Ramos (cell line): ENCODE measurements around the gene OPN4.

Source experiments
- in situ Hi-C: fragments of 300-500 bp; cut with MboI; formaldehyde crosslinking; loops from one replicate; pipeline ENCODE4 v1.14.3; 2022; ENCODE audit warnings: low sequenced_read_pairs; ENCODE audit not compliant: unreplicated experiment

Gene OPN4

GRCh38 chr10:86693721-86694369 is 39.5 kb downstream of the OPN4 start:
- in situ Hi-C loops = loop anchor here (10.0 kb wide), 1 partner anchor 201 kb away; no protein-coding TSS in a partner anchor

DNA sequence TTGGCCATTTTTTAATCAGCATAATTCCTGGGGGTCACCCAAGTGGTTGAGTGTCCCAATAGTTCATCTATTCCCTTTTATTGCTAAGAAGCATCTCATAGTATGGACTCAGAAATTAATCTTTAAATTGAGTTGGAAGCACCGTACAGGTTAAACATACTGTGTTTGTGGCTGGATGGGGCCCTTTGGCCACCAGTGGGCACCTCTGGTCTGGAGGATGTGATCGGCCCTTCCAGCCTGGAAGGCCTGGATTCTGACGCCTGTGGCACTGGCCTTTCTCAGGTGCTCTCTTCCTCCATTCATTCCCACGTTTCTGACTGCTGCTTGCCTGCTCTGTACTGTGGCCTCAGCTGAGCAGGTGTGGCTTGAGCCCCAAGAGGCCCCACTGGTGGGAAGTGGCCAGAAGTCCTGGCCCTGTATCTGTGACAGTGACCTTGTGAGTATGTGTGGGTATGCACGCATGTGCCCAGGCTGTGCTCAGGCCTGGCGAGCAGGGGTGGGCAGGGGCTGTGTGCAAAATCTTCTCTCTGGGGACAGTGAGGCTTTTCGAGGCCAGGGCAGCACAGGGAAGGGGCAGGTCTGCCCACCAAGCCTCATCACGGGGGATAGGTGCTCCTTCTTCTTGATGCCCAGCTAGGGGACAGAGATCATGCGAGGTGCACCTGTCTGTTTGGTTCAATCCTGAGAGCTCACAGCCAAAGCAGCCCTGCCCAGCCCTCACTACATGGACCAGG is 44.0 kb downstream of the OPN4 start:
- in situ Hi-C loops = loop anchor here (10.0 kb wide), 1 partner anchor 196 kb away; no protein-coding TSS in a partner anchor

DNA sequence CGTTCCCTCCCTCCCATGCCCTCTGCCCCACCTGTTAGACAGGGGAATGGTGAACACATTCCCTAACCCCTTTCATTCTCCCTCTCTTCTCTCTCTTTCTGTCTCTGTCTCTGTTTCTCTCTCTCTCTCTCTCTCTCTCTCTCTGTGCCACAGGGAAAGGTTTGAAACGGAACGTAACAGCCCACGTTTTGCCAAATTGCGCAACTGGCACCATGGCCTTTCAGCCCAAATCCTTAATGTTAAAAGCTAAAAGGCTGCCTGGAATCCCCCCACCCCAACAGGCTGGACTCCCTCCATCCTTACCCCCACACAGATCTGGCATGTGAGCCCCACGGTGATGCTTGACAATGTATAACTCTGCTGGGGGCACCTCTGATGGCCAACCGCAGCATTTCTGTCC is 44.8 kb downstream of the OPN4 start:
- in situ Hi-C loops = loop anchor here (10.0 kb wide), 1 partner anchor 196 kb away; no protein-coding TSS in a partner anchor

- in situ Hi-C loops = loop anchor here (10.0 kb wide), 1 partner anchor 195 kb away; no protein-coding TSS in a partner anchor
Observed at GRCh38 chr10:86699541-86699940, 45.2 kb downstream of the OPN4 start.

- in situ Hi-C loops = loop anchor here (10.0 kb wide), 1 partner anchor 195 kb away; no protein-coding TSS in a partner anchor
Observed at GRCh38 chr10:86699991-86700840, 45.9 kb downstream of the OPN4 start.

DNA sequence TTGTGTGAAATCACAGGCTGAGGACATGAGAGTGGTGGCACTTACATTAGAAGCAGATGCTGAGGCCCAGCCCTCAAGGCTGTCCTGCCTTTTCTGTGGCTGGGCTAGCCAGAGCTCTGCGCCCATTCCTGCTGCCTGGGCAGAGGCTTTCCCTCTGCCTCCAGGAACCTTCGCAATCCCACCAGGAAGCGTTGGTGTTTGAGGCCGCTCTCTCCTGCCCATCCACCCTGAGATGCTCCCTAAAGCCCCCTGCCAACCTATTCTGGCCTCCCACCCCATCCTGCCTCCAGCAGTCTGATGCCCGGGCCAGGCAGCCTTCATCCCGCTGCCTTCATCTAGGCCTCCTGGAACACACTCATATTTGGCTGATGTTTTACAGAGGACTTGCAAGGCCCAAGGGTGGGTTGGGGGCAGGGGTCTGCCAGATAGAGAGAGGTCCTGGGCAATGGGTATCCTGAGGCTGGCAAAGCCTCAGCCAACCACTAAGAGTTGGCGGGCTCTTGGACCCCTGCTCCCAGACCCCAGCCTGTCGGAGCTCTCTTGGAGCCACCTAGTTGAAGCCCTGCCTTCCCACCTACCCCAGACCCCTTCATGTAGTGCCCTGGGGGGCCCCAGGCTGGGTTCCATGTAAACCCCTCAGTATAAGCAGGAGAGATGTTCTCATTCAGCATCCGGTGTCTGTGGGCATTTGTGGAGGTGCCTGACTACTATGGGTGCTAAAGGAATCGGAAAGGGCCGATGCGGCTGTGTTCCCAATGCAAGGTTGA is 46.7 kb downstream of the OPN4 start:
- in situ Hi-C loops = no loop called here

DNA sequence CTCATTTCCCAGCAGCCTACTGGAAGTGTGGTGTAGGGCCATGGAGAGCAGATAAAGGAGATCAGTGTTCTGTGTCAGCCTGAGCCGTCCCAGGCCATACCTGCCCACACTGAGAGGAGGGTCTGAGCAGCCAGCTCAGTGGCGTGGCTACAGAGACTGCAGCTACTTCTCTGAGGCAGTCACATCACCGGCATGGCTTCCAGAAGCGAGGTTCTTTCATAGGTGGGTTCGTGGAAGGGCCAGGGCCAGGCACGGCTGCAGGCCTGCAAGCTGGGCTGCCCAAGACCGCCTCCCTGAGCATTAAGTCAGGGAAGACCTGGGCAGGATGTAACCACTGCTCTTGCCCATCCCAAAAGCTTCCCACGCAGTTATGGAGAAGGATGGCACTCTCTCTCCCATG is 48.8 kb downstream of the OPN4 start:
- in situ Hi-C loops = no loop called here

DNA sequence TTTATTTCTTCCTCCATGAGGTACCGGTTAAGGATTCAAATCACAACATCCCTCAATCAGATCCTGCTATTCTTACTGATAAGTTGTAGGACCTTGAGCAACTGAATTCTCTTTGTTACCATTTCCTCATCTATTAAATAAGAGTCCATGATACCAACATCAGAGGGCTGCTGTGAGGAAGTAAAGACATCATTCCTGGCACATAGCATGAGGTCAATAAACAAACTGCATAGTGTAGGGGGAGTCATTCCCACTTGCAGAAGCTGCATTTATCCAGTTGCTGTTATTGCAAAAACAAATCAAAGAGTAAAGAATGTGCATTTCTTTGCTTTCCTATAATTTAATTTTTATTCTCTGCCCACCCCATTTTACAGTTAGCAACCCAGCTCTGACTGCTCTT is 50.8 kb downstream of the OPN4 start:
- in situ Hi-C loops = no loop called here

GRCh38 chr10:86705905-86706304 is 51.6 kb downstream of the OPN4 start:
- in situ Hi-C loops = no loop called here

DNA sequence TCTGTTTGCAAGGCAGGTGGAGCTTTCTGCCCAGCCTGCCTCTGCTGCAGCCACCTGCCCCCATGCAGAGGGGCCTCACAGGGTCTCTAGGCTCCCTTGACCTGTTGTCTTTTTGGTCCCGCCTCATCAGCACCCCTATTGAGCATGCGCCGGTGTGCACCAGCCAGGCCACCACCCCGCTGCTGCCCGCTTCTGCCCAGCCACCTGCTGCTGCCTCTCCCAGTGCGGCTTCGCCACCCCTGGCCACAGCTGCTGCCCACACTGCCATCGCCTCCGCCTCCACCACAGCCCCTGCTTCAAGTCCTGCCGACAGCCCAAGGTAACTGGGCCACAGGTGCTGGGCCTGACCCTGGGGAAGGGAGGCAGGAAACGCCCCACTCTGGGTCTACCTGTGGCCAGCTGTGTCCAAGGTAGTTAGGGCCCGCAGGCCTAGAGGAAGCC is 52.1 kb downstream of the OPN4 start:
- in situ Hi-C loops = no loop called here

DNA sequence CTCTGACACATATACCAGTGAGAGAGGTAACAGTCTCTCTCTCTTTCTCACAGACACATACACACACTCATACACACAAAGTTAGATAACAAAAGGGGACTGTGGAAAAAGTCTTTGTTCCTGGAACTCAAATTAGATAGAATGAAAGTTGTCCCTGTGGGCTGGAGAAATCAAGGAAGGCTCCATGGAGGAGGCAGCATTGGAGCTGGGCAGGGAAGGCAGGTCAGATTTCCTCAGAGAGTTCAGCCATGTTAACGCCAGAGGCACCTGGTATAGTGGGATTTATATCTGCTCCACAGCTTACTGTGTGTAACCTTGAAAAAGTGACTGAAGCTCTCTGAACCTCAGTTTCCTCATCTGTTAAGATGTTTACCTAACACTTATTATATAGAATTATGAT is 52.6 kb downstream of the OPN4 start:
- in situ Hi-C loops = no loop called here

- in situ Hi-C loops = no loop called here
Observed at GRCh38 chr10:86707505-86707904, 53.2 kb downstream of the OPN4 start.

GRCh38 chr10:86708068-86708782 is 53.9 kb downstream of the OPN4 start:
- in situ Hi-C loops = no loop called here

DNA sequence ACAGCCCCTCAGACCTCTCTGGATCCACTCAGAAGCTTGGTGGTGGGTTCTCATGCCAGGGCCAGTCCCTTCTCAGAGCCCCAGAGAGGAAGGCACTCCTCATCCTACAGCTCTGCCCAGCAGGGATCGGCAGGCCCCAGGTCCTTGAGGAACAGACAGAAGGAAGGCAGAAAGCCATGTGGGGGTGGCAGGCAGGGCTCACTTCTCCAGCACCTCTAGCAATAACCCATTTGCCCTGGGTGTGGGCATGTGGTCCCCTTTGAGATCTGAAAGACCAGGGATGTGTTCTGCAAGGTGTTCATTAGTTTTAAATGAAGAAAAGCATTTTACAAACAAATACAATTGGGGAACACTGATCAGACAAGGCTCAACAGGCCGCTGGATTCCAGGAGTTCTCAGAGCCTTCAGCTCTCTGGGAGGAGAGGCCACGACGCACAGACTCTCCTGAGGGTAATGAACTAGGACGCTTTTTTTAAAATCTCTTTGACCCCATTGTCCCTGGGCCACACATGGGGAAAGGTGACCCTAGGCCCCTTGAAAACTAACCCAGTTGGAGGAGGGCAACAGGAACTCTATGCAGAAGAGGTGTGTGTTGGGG is 54.5 kb downstream of the OPN4 start:
- in situ Hi-C loops = no loop called here

GRCh38 chr10:86709396-86710185 is 55.2 kb downstream of the OPN4 start:
- in situ Hi-C loops = no loop called here

GRCh38 chr10:86710987-86711512 is 56.7 kb downstream of the OPN4 start:
- in situ Hi-C loops = no loop called here

DNA sequence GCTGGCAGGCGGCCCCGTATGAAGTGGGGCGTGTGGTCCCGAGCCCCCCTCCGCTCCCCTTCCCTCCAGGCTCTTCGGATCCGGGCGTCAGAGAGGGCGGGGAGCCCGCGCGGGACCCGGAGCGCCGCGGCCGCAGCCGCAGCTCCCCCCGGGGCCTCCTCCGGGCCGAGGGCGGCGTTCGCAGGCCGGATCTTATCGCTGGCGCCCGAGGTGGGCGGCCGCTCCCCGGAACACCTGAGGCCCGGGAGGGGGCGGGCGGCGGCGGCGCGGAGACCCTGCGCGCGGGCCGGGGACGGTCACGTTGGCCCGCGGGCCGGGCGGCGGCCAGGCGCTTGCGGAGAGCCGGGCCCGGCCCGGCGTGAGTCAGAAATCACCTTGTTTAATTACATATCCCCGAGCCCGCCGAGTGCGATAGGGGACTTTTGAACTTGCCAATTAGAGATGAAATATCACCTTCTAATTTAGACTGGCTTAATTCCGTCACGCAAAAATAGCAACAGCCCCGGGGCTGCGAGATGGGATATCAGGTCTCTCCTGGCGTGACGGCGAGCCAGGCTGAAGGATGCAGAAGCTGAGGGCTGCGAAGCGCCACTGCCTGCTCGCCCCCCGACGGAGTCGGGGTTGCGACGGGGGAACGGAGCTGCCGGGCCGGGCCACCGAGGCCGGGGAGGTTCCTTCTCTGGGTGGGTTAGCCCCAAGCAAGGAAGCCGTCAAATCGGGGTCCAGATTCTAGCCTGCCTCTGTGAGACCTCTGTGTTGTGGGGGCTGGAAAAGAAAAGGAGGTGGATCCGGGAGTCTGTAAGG is 57.4 kb downstream of the OPN4 start:
- in situ Hi-C loops = no loop called here
